Neural crest cell (in vitro differentiated cells): ENCODE measurements around the gene CDKN1A. TPM values are rescaled to one million over a fixed set of nuclear protein-coding genes. Genes with fewer than 3 reads are reported as not detected.

Experiments used
- DNase-seq: peaks from one replicate; pipeline ENCODE4 v3.0.0; 2021; ENCODE audit warnings: low read depth, mixed read lengths, low spot score
- H3K27ac Mint-ChIP-seq: one replicate; pipeline ENCODE4 v1.8.0; 2021; ENCODE audit warnings: mild to moderate bottlenecking, mixed read lengths; ENCODE audit not compliant: unreplicated experiment
- H3K27me3 Mint-ChIP-seq: 2 replicates; pipeline ENCODE4 v1.8.0; 2021; ENCODE audit warnings: low read depth, mild to moderate bottlenecking, mixed read lengths
- H3K36me3 Mint-ChIP-seq: 2 replicates; pipeline ENCODE4 v1.8.0; 2021; ENCODE audit warnings: low read depth, mild to moderate bottlenecking, mixed read lengths
- H3K4me1 Mint-ChIP-seq: 2 replicates; pipeline ENCODE4 v1.8.0; 2021; ENCODE audit warnings: mixed read lengths
- H3K4me3 Mint-ChIP-seq: one replicate; pipeline ENCODE4 v1.8.0; 2021; ENCODE audit warnings: mild to moderate bottlenecking, mixed read lengths
- H3K9me3 Mint-ChIP-seq: 2 replicates; pipeline ENCODE4 v1.8.0; 2021; ENCODE audit warnings: mixed read lengths
- CTCF ChIP-seq: fragments of 200-600 bp; sonication (generic); conservative IDR thresholded peaks from 2 replicates; pipeline ENCODE4 v1.5.0; 2021; ENCODE audit warnings: antibody characterized with exemption, mild to moderate bottlenecking
- total RNA-seq: library from RNA; stranded (reverse); gene quantifications from 2 replicates; pipeline ENCODE4 v1.2.1, GENCODE V29; 2021

Gene CDKN1A
- total RNA-seq, 1 donor from 2014 or later, result 12.5 TPM

- H3K27me3 Mint-ChIP-seq, result no peaks in the 10 kb centered on the region
- H3K4me3 Mint-ChIP-seq, result no peak overlapping the region
- H3K9me3 Mint-ChIP-seq, result no peaks in the 10 kb centered on the region
- no peak for TF ChIP-seq CTCF
- peaks cover 13% of the 10 kb centered on the region for H3K4me1 Mint-ChIP-seq
- H3K27ac Mint-ChIP-seq, result no peak overlapping the region
- H3K36me3 Mint-ChIP-seq, result no peaks in the 10 kb centered on the region
- DNase-seq, result no peak
Observed at GRCh38 chr6:36706339-36706738, 27.8 kb downstream of the CDKN1A start.

GRCh38 chr6:36712816-36713215 is 34.3 kb downstream of the CDKN1A start:
- Mint-ChIP-seq H3K9me3 (no peaks in the 10 kb centered on the region), H3K4me3 (no peak overlapping the region), H3K36me3 (no peaks in the 10 kb centered on the region), H3K27me3 (no peaks in the 10 kb centered on the region), H3K27ac (no peak overlapping the region), H3K4me1 (peaks cover 4% of the 10 kb centered on the region)
- no peak for DNase-seq
- no peak for TF ChIP-seq CTCF

GRCh38 chr6:36713846-36714245 is 35.3 kb downstream of the CDKN1A start:
- no peaks in the 10 kb centered on the region for H3K9me3 Mint-ChIP-seq
- H3K4me3 Mint-ChIP-seq, result no peak overlapping the region
- DNase-seq, result no peak
- H3K4me1 Mint-ChIP-seq, result peaks cover 4% of the 10 kb centered on the region
- no peak overlapping the region for H3K27ac Mint-ChIP-seq
- no peaks in the 10 kb centered on the region for H3K27me3 Mint-ChIP-seq
- TF ChIP-seq CTCF, result no peak
- H3K36me3 Mint-ChIP-seq, result no peaks in the 10 kb centered on the region

- no peak overlapping the region for H3K27ac Mint-ChIP-seq
Observed at GRCh38 chr6:36714511-36714910, 36.0 kb downstream of the CDKN1A start.

GRCh38 chr6:36715469-36715868 is 37.0 kb downstream of the CDKN1A start:
- H3K4me1 Mint-ChIP-seq, result no peaks in the 10 kb centered on the region
- no peaks in the 10 kb centered on the region for H3K9me3 Mint-ChIP-seq
- TF ChIP-seq CTCF, result no peak
- no peak for DNase-seq
- no peaks in the 10 kb centered on the region for H3K36me3 Mint-ChIP-seq
- H3K27ac Mint-ChIP-seq, result no peak overlapping the region
- H3K4me3 Mint-ChIP-seq, result no peak overlapping the region
- H3K27me3 Mint-ChIP-seq, result no peaks in the 10 kb centered on the region

More at GRCh38 chr6:36714511-36714910, 36.0 kb downstream of the CDKN1A start:
- TF ChIP-seq CTCF, result no peak
- Mint-ChIP-seq H3K4me3 (no peak overlapping the region), H3K9me3 (no peaks in the 10 kb centered on the region), H3K36me3 (no peaks in the 10 kb centered on the region), H3K4me1 (peaks cover under 1% of the 10 kb centered on the region), H3K27me3 (no peaks in the 10 kb centered on the region)
- no peak for DNase-seq
